Measurements from ENCODE around the gene FBRS.

- TF ChIP-seq, protein P1, sequence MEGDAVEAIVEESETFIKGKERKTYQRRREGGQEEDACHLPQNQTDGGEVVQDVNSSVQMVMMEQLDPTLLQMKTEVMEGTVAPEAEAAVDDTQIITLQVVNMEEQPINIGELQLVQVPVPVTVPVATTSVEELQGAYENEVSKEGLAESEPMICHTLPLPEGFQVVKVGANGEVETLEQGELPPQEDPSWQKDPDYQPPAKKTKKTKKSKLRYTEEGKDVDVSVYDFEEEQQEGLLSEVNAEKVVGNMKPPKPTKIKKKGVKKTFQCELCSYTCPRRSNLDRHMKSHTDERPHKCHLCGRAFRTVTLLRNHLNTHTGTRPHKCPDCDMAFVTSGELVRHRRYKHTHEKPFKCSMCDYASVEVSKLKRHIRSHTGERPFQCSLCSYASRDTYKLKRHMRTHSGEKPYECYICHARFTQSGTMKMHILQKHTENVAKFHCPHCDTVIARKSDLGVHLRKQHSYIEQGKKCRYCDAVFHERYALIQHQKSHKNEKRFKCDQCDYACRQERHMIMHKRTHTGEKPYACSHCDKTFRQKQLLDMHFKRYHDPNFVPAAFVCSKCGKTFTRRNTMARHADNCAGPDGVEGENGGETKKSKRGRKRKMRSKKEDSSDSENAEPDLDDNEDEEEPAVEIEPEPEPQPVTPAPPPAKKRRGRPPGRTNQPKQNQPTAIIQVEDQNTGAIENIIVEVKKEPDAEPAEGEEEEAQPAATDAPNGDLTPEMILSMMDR (IDR thresholded peaks at IDR 0.05) = peak in 1 of 6 experiments; percentile 2
- TF ChIP-seq POLR2A (IDR thresholded peaks at IDR 0.05) = no peak
Measured at GRCh38 chr16:30698816-30699614, 40.8 kb downstream of the FBRS start, which contains the start of gene SRCAP.
